GM10248 (cell line): ENCODE data around the gene ITGA7.

Source experiments
- CTCF ChIA-PET: fragments of 300-600 bp; sonication (Branson Sonifier 250); formaldehyde crosslinking; extraction: SDS; loops from one replicate; lab custom pipeline; 2021; ENCODE audit warnings: antibody characterized with exemption; lab: Yijun Ruan, JAX
- POLR2A ChIA-PET: fragments of 350-650 bp; sonication (Branson Sonifier 250); formaldehyde crosslinking; extraction: SDS; loops from one replicate; lab custom pipeline; 2020; ENCODE audit warnings: antibody characterized with exemption; lab: Yijun Ruan, JAX
- DNase-seq: peaks from one replicate; pipeline ENCODE4 v3.0.0; 2012; ENCODE audit errors: extremely low spot score
- TF ChIP-seq, protein P1 (sequence below): IDR thresholded peaks from 2 replicates; pipeline ENCODE4 v1.5.1; 2012; ENCODE audit warnings: mild to moderate bottlenecking, low read depth; ENCODE audit errors: extremely low read depth, missing control alignments, control extremely low read depth

The ITGA7 gene

DNA sequence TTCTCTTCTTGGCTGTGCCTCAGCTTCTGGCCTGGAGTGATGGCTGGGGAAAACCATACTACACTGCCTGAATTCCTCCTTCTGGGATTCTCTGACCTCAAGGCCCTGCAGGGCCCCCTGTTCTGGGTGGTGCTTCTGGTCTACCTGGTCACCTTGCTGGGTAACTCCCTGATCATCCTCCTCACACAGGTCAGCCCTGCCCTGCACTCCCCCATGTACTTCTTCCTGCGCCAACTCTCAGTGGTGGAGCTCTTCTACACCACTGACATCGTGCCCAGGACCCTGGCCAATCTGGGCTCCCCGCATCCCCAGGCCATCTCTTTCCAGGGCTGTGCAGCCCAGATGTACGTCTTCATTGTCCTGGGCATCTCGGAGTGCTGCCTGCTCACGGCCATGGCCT is 70.9 kb downstream of the ITGA7 start, which contains the start of gene OR10P1:
Gene OR10P1 (plus strand): TSS at position 40 of the 400 bp plus-strand sequence. CDS start 0 bp downstream, at position 40.
- no peak for DNase-seq
- ChIA-PET CTCF (interaction anchor here (1.2 to 2.9 kb wide), 2 partner anchors 8 to 18 kb away, joined by 8 to 12 read pairs; no protein-coding TSS in a partner anchor), POLR2A (no interaction called here)
- TF ChIP-seq, protein P1, sequence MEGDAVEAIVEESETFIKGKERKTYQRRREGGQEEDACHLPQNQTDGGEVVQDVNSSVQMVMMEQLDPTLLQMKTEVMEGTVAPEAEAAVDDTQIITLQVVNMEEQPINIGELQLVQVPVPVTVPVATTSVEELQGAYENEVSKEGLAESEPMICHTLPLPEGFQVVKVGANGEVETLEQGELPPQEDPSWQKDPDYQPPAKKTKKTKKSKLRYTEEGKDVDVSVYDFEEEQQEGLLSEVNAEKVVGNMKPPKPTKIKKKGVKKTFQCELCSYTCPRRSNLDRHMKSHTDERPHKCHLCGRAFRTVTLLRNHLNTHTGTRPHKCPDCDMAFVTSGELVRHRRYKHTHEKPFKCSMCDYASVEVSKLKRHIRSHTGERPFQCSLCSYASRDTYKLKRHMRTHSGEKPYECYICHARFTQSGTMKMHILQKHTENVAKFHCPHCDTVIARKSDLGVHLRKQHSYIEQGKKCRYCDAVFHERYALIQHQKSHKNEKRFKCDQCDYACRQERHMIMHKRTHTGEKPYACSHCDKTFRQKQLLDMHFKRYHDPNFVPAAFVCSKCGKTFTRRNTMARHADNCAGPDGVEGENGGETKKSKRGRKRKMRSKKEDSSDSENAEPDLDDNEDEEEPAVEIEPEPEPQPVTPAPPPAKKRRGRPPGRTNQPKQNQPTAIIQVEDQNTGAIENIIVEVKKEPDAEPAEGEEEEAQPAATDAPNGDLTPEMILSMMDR = no peak

DNA sequence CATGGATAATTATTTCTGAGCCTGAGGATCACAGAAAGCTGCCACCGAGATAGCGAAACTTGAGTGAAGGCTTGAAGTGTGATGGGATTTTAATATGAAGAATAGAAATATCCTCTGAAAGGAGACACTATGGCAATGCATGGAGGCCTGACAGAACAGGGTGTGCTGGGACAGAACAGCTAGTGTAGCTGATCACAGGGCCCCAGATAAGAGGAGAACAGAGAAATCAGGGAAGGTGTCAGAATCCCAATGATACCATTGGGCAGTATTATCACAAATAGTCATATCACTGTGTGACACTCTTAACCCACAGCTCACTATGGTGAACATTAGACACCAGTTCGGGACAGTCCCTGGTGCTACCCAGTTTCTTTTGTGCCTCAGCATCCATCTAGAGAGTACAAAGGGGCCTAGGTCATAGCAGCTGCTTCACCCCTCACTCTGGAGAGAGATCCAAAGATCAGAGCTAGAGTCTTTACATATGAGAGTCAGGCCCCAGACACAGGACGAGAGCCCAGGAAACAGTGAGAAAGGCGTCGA is 71.5 kb downstream of the ITGA7 start:
- DNase-seq = no peak
- TF ChIP-seq, protein P1 = no peak
- ChIA-PET POLR2A (no interaction called here), CTCF (interaction anchor here (0.8 to 2.9 kb wide), 3 partner anchors 9 to 17 kb away, joined by 4 to 12 read pairs (median 8); no protein-coding TSS in a partner anchor)
